Measurements from ENCODE around the gene ELMO1.

ELMO1 gene

DNA sequence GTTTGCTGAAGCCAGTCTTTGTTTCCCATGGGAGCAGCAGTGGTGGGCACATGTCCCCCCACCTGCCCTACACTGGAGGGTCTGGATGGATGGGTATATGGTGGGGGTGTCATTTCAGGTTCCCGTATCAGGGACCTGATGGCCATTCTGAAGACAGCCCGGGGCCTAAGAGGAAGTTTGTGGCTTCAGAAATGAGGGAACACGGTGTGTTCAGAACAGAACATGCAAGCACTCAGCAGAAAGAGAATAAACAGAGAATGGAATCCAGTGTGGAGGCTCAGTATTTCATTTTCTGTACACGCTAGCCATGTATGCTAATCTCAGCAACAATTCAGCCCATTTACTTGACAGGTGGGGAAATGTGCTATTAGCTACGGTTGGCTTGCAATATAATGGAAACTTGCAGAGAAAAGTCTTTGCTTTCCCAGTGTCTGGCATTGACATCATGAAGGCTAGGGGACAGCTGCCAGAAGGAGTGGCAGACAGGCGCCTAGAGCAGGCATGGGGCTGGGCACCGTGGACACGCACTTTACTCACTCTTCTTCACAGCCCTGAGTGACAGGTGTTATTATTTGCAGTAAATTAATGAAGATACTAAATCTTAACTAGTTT, 98.6 kb downstream of the ELMO1 start:
- Histone ChIP-seq H3K9me3 (ENCODE audit: control insufficient read depth, insufficient read depth, low read length) (no peaks in the 10 kb centered on the region), H3K79me2 (ENCODE audit: control insufficient read depth, low read length) (no peaks in the 10 kb centered on the region), H3F3A (ENCODE audit: control insufficient read depth, insufficient read depth) (peaks cover 7% of the 10 kb centered on the region), H3K27ac (ENCODE audit: low read depth, low read length) (no peak overlapping the region), H4K20me1 (ENCODE audit: control insufficient read depth, insufficient read depth, low read depth, low read length) (no peaks in the 10 kb centered on the region), H3K27me3 (ENCODE audit: control insufficient read depth, low read length) (no peaks in the 10 kb centered on the region), H3K36me3 (ENCODE audit: control insufficient read depth, low read length) (no peaks in the 10 kb centered on the region), H3K4me1 (ENCODE audit: control insufficient read depth, low read length) (peaks cover 73% of the 10 kb centered on the region), H3K4me2 (ENCODE audit: low read length) (peak overlapping the region; percentile 29), H3K4me3 (ENCODE audit: low read length) (no peak overlapping the region), H3K9me2 (replicated peaks; ENCODE audit: control insufficient read depth, low read length) (no peaks in the 10 kb centered on the region)
- TF ChIP-seq, protein P1, sequence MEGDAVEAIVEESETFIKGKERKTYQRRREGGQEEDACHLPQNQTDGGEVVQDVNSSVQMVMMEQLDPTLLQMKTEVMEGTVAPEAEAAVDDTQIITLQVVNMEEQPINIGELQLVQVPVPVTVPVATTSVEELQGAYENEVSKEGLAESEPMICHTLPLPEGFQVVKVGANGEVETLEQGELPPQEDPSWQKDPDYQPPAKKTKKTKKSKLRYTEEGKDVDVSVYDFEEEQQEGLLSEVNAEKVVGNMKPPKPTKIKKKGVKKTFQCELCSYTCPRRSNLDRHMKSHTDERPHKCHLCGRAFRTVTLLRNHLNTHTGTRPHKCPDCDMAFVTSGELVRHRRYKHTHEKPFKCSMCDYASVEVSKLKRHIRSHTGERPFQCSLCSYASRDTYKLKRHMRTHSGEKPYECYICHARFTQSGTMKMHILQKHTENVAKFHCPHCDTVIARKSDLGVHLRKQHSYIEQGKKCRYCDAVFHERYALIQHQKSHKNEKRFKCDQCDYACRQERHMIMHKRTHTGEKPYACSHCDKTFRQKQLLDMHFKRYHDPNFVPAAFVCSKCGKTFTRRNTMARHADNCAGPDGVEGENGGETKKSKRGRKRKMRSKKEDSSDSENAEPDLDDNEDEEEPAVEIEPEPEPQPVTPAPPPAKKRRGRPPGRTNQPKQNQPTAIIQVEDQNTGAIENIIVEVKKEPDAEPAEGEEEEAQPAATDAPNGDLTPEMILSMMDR (IDR thresholded peaks at IDR 0.05; ENCODE audit: low read depth, low read length, poor library complexity, severe bottlenecking): no peak
- TF ChIP-seq EZH2phosphoT487 (IDR thresholded peaks at IDR 0.05; ENCODE audit: borderline replicate concordance, low read length): no peak

DNA sequence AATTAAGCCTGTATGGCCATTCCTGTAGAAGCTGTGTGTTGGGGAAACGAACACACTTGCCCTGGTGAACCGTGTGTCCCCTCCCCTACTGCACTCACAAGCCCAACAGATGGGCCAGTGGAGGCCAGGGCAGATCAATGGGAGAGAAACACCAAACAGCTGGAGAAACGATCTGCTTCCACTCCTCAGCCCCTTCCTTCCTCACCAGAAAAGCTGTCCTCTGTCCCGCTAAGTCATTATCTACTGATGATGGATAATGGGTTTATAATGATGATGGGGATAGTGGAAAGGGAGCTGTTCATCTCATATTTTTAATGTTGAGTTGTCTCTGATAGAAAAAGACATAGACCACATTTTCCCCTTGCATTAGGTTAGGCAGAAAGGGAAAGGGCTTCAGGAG, 99.7 kb downstream of the ELMO1 start:
- H3F3A ChIP-seq (ENCODE audit: control insufficient read depth, insufficient read depth): peaks cover 17% of the 10 kb centered on the region
- no peaks in the 10 kb centered on the region for H3K27me3 ChIP-seq (ENCODE audit: control insufficient read depth, low read length)
- H3K9me2 ChIP-seq (replicated peaks; ENCODE audit: control insufficient read depth, low read length): no peaks in the 10 kb centered on the region
- TF ChIP-seq, protein P1 (IDR thresholded peaks at IDR 0.05; ENCODE audit: low read depth, low read length, poor library complexity, severe bottlenecking): no peak
- no peak for TF ChIP-seq EZH2phosphoT487 (IDR thresholded peaks at IDR 0.05; ENCODE audit: borderline replicate concordance, low read length)
- no peaks in the 10 kb centered on the region for H3K9me3 ChIP-seq (ENCODE audit: control insufficient read depth, insufficient read depth, low read length)
- H3K4me3 ChIP-seq (ENCODE audit: low read length): no peak overlapping the region
- H4K20me1 ChIP-seq (ENCODE audit: control insufficient read depth, insufficient read depth, low read depth, low read length): no peaks in the 10 kb centered on the region
- peaks cover 3% of the 10 kb centered on the region; the same call in 1 of the 2 replicates for H3K79me2 ChIP-seq (ENCODE audit: control insufficient read depth, low read length)
- no peaks in the 10 kb centered on the region for H3K36me3 ChIP-seq (ENCODE audit: control insufficient read depth, low read length)
- H3K27ac ChIP-seq (ENCODE audit: low read depth, low read length): no peak overlapping the region
- no peak overlapping the region for H3K4me2 ChIP-seq (ENCODE audit: low read length)
- H3K4me1 ChIP-seq (ENCODE audit: control insufficient read depth, low read length): peaks cover 76% of the 10 kb centered on the region

DNA sequence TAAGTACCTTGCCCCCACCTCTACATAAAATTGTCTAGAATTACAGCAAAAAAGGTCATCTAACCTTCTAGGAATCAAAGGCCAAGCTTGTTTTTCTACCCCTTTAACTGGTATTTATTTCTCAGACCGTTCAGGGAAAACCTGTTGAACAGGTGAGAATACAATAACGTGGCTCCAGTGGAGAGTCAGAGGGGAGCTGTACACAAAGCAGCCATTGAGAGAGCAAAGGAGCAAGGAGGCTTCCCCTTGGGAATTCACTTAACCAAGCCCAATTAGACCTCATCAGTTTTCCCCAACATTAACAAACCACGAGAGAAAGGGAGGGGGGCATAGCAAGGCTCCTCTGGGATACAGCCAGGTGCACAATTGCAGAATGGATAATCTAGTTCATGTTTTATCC, 101.9 kb downstream of the ELMO1 start:
- Histone ChIP-seq H3K27me3 (ENCODE audit: control insufficient read depth, low read length) (no peaks in the 10 kb centered on the region), H3K36me3 (ENCODE audit: control insufficient read depth, low read length) (peaks cover 8% of the 10 kb centered on the region), H3K9me2 (replicated peaks; ENCODE audit: control insufficient read depth, low read length) (no peaks in the 10 kb centered on the region), H3K27ac (ENCODE audit: low read depth, low read length) (no peak overlapping the region), H4K20me1 (ENCODE audit: control insufficient read depth, insufficient read depth, low read depth, low read length) (no peaks in the 10 kb centered on the region), H3K4me1 (ENCODE audit: control insufficient read depth, low read length) (peaks cover 75% of the 10 kb centered on the region), H3K4me3 (ENCODE audit: low read length) (no peak overlapping the region), H3K9me3 (ENCODE audit: control insufficient read depth, insufficient read depth, low read length) (no peaks in the 10 kb centered on the region), H3K4me2 (ENCODE audit: low read length) (no peak overlapping the region), H3K79me2 (ENCODE audit: control insufficient read depth, low read length) (peaks cover 19% of the 10 kb centered on the region), H3F3A (ENCODE audit: control insufficient read depth, insufficient read depth) (peaks cover 17% of the 10 kb centered on the region)
- TF ChIP-seq, protein P1 (IDR thresholded peaks at IDR 0.05; ENCODE audit: low read depth, low read length, poor library complexity, severe bottlenecking): no peak
- no peak for TF ChIP-seq EZH2phosphoT487 (IDR thresholded peaks at IDR 0.05; ENCODE audit: borderline replicate concordance, low read length)
